ENCODE measurements around the gene TSHZ1.

GRCh38 chr18:75221897-75222296 is 11.3 kb downstream of the TSHZ1 start:
- no peak for TF ChIP-seq FOXM1 (IDR thresholded peaks at IDR 0.05; ENCODE audit: borderline replicate concordance, low read depth)
- no peak for TF ChIP-seq CEBPB (IDR thresholded peaks at IDR 0.05)
- TF ChIP-seq EP300 (IDR thresholded peaks at IDR 0.05; ENCODE audit: borderline replicate concordance), result no peak
- TF ChIP-seq EGR1 (IDR thresholded peaks at IDR 0.05), result no peak
- no peak for TF ChIP-seq TCF12 (IDR thresholded peaks at IDR 0.05; ENCODE audit: low read depth)
- TF ChIP-seq RAD21 (IDR thresholded peaks at IDR 0.05; ENCODE audit: low read depth), result no peak
- TF ChIP-seq CREB1 (IDR thresholded peaks at IDR 0.05; ENCODE audit: low read depth), result no peak
